Mucosa of descending colon (tissue), 3 donors: ENCODE results near the gene TFAP2B. TPM values are rescaled to one million over a fixed set of nuclear protein-coding genes. Genes with fewer than 3 reads are reported as not detected.

Experiments
- ATAC-seq: fragments of 200-7000 bp; cut with Tn5 transposase; one replicate; pipeline ENCODE4 v1.9.1; 2020; ENCODE audit warnings: mild to moderate bottlenecking, moderate library complexity
- DNase-seq, 3 donors: peaks; one replicate each; pipeline ENCODE4 v3.0.0-alpha.2; 2020
- H3K36me3 ChIP-seq: fragments of 200-600 bp; one replicate; pipeline ENCODE4 v1.8.0; 2021; ENCODE audit warnings: low read depth, mild to moderate bottlenecking
- H3K4me1 ChIP-seq: fragments of 200-600 bp; one replicate; pipeline ENCODE4 v1.8.0; 2021; ENCODE audit warnings: low read depth, mild to moderate bottlenecking
- H3K4me3 ChIP-seq: fragments of 200-600 bp; one replicate; pipeline ENCODE4 v1.8.0; 2021; ENCODE audit warnings: mild to moderate bottlenecking
- H3K9me3 ChIP-seq: fragments of 200-600 bp; one replicate; pipeline ENCODE4 v1.8.0; 2021; ENCODE audit warnings: mild to moderate bottlenecking
- intact Hi-C, 2 donors: fragments of 100-400 bp; cut with DNase I in 1 of 2; cut with micrococcal nuclease in 1 of 2; formaldehyde crosslinking; loops; one replicate each; pipeline versions ENCODE4 v1.11.0 to v1.11.1; 2022; cut with DNase I, micrococcal nuclease
- total RNA-seq, 3 donors: library from RNA; stranded (reverse); fragmentation: NEBNext Ultra II Directional in 2 of 3; extraction: Animal tissue kit (Norgen Biotek cat#: 25700) in 2 of 3; gene quantifications; one replicate each; pipeline versions ENCODE4 v1.2.1 to v1.2.4, GENCODE V29; 2021 to 2023
- TF ChIP-seq, protein P1 (sequence below): fragments of 200-600 bp; IDR thresholded peaks from one replicate; pipeline ENCODE4 v1.8.0; 2022; ENCODE audit warnings: antibody characterized with exemption, mild to moderate bottlenecking
- donor health status: DM: no; HTN: no; CAD: no; lungs with moderate emphysema.
- donor health status: DM: no; HTN: no; CAD: no.
- donor health status: DM: no; HTN: yes; CAD: no.

Gene TFAP2B
- total RNA-seq, 3 donors from 2014 or later: 0.66 TPM; not detected in 2

DNA sequence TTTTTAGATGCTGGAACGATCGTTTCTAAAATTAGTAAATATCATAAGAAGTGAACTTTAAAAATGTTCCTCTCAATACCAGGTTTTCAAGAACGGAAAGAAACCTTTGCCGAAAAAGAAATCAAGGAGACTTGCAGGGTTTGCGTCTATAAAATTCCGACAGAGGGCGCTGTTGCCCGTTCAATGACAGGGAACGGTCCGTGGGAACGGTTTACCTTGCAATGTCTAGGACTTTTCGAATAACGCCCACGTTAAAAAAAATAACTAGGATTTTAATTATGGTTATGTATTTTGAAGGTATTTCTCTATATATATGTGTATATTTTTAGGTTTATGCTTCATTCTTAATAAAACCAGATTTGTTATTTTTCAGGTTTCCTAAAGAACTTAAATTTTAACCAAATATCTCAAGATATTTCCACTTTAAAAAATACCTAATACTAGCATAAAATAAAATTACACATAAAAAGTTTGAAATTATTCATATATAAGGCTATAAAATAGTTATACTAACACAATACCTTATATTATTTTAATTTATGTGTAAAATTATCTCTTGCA lies 2.5 kb upstream of the TFAP2B start:
- intact Hi-C loops: loop anchor here in 1 of 2 donors (10.0 kb wide), 1 partner anchor 1209 kb away; no protein-coding TSS in a partner anchor
- H3K4me1 ChIP-seq: no peaks in the 10 kb centered on the region
- ATAC-seq: peak; percentile 69
- TF ChIP-seq, protein P1, sequence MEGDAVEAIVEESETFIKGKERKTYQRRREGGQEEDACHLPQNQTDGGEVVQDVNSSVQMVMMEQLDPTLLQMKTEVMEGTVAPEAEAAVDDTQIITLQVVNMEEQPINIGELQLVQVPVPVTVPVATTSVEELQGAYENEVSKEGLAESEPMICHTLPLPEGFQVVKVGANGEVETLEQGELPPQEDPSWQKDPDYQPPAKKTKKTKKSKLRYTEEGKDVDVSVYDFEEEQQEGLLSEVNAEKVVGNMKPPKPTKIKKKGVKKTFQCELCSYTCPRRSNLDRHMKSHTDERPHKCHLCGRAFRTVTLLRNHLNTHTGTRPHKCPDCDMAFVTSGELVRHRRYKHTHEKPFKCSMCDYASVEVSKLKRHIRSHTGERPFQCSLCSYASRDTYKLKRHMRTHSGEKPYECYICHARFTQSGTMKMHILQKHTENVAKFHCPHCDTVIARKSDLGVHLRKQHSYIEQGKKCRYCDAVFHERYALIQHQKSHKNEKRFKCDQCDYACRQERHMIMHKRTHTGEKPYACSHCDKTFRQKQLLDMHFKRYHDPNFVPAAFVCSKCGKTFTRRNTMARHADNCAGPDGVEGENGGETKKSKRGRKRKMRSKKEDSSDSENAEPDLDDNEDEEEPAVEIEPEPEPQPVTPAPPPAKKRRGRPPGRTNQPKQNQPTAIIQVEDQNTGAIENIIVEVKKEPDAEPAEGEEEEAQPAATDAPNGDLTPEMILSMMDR: peak; percentile 34
- DNase-seq: peak in 2 of 3 donors; percentile 62 to 84
- no peak overlapping the region for H3K4me3 ChIP-seq
- H3K36me3 ChIP-seq: no peaks in the 10 kb centered on the region
- no peaks in the 10 kb centered on the region for H3K9me3 ChIP-seq

GRCh38 chr6:50816947-50817645 lies 1.6 kb upstream of the TFAP2B start:
- TF ChIP-seq, protein P1: no peak
- DNase-seq (no peak), ATAC-seq (no peak)
- Histone ChIP-seq H3K4me3 (no peak overlapping the region), H3K4me1 (no peaks in the 10 kb centered on the region), H3K36me3 (no peaks in the 10 kb centered on the region), H3K9me3 (no peaks in the 10 kb centered on the region)
- intact Hi-C loops: loop anchor here in 1 of 2 donors (10.0 kb wide), 1 partner anchor 1208 kb away; no protein-coding TSS in a partner anchor

DNA sequence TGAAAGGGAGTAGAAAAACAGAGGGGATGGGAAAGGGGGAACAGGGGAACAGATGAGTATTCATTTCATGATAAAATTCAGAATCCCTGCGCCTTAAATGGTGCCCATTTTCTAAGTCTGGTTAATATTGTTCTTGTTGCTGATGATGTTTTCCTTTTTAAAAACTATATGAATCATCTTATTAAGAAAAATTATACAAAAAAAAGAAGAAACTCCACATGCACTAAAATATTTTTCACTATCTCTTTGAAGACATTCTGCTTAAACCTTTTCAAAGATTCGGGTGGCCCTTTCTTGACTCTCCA lies 1.1 kb upstream of the TFAP2B start:
- ATAC-seq: no peak

DNA sequence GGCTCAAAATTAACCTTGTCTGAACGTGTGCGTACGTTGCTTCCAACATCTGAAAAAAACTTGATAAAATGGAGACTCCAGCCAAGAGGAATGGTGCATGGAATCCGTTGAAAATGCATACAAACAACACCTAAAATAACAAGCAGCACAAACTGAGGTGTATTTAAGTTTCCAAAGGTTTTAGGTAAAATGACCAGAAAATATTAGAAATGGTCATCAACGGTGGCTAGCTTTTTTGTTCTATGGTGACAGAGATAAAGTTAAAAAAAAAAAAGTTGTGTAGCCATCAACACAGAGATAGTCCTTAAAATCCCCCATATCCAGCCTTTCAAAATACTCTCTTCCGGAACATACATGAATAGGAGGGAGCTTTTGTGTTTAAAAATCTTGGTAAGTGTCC lies 651 bp upstream of the TFAP2B start:
- no peak for ATAC-seq
- Histone ChIP-seq H3K4me1 (no peaks in the 10 kb centered on the region), H3K9me3 (no peaks in the 10 kb centered on the region), H3K36me3 (no peaks in the 10 kb centered on the region), H3K4me3 (no peak overlapping the region)
- TF ChIP-seq, protein P1: no peak
- intact Hi-C loops: loop anchor here in 1 of 2 donors (10.0 kb wide), 1 partner anchor 1207 kb away; no protein-coding TSS in a partner anchor
- no peak for DNase-seq

More for the DNA sequence above, 1.1 kb upstream of the TFAP2B start:
- no peak overlapping the region for H3K4me3 ChIP-seq
- no peaks in the 10 kb centered on the region for H3K4me1 ChIP-seq
- H3K9me3 ChIP-seq: no peaks in the 10 kb centered on the region
- DNase-seq: no peak
- TF ChIP-seq, protein P1: no peak
- intact Hi-C loops: loop anchor here in 1 of 2 donors (10.0 kb wide), 1 partner anchor 1207 kb away; no protein-coding TSS in a partner anchor
- no peaks in the 10 kb centered on the region for H3K36me3 ChIP-seq

DNA sequence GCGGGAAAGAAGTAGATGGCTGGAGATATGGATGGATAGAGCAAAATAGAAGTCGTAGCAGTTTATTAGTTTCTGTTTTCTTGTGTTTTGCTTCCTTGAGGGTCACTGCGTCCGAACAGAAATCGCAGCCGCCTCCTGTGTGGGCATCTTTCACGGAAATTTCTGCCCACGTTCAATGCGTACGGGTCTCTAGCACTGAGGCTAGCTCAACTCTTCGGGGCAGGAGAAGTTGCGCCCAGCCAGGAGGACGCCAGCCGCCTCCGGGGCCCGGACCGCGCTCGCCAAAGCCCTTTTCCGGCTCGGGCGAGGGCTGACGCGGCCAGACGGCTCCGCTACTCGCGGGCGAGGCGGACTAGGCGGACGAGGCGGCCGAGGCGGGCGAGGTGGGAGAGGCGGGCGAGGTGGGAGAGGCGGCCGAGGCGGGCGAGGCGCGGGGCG lies 814 bp downstream of the TFAP2B start:
- DNase-seq (no peak), ATAC-seq (peak; percentile 32)
- intact Hi-C loops: loop anchor here in 1 of 2 donors (10.0 kb wide), 1 partner anchor 1205 kb away; no protein-coding TSS in a partner anchor

More for the DNA sequence above, 814 bp downstream of the TFAP2B start:
- no peaks in the 10 kb centered on the region for H3K36me3 ChIP-seq
- no peaks in the 10 kb centered on the region for H3K9me3 ChIP-seq
- H3K4me3 ChIP-seq: no peak overlapping the region
- TF ChIP-seq, protein P1: no peak
- H3K4me1 ChIP-seq: no peaks in the 10 kb centered on the region
